Progenitor cell of endocrine pancreas (in vitro differentiated cells): ENCODE results near the gene CLTCL1. TPM values are rescaled to one million over a fixed set of nuclear protein-coding genes. Genes with fewer than 3 reads are reported as not detected.

Source experiments
- DNase-seq: peaks from one replicate; pipeline ENCODE4 v3.0.0; 2021; ENCODE audit warnings: low spot score; ENCODE audit not compliant: unreplicated experiment
- H3K27ac Mint-ChIP-seq: 2 replicates; pipeline ENCODE4 v1.8.0; 2021; ENCODE audit warnings: mild to moderate bottlenecking, moderate library complexity, mixed read lengths
- H3K27me3 Mint-ChIP-seq: 2 replicates; pipeline ENCODE4 v1.8.0; 2021; ENCODE audit warnings: mixed read lengths
- H3K36me3 Mint-ChIP-seq: 2 replicates; pipeline ENCODE4 v1.8.0; 2022; ENCODE audit warnings: mixed read lengths; ENCODE audit not compliant: insufficient read depth
- H3K4me1 Mint-ChIP-seq: 2 replicates; pipeline ENCODE4 v1.8.0; 2021; ENCODE audit warnings: low read depth, mixed read lengths
- H3K4me3 Mint-ChIP-seq: 2 replicates; pipeline ENCODE4 v1.8.0; 2021; ENCODE audit warnings: low read depth, mild to moderate bottlenecking, moderate library complexity, mixed read lengths
- H3K9me3 Mint-ChIP-seq: 2 replicates; pipeline ENCODE4 v1.8.0; 2021; ENCODE audit warnings: low read depth, mixed read lengths
- CTCF ChIP-seq: fragments of 200-600 bp; sonication (generic); IDR thresholded peaks from one replicate; pipeline ENCODE4 v1.5.0; 2021; ENCODE audit warnings: antibody characterized with exemption, mild to moderate bottlenecking; ENCODE audit not compliant: unreplicated experiment
- total RNA-seq: library from RNA; stranded (reverse); gene quantifications from 2 replicates; pipeline ENCODE4 v1.2.1, GENCODE V29; 2021

CLTCL1 gene
- total RNA-seq, 1 donor from 2014 or later = 6.6 TPM

- H3K9me3 Mint-ChIP-seq = no peaks in the 10 kb centered on the region
- H3K36me3 Mint-ChIP-seq = no peaks in the 10 kb centered on the region
- no peaks in the 10 kb centered on the region for H3K27me3 Mint-ChIP-seq
- TF ChIP-seq CTCF = no peak
- no peak overlapping the region for H3K27ac Mint-ChIP-seq
- no peak for DNase-seq
- no peak overlapping the region for H3K4me3 Mint-ChIP-seq
- no peaks in the 10 kb centered on the region for H3K4me1 Mint-ChIP-seq
Observed at GRCh38 chr22:19239464-19239863, 52.1 kb downstream of the CLTCL1 start.

- Mint-ChIP-seq H3K9me3 (no peaks in the 10 kb centered on the region), H3K4me1 (no peaks in the 10 kb centered on the region), H3K27me3 (no peaks in the 10 kb centered on the region), H3K4me3 (no peak overlapping the region), H3K36me3 (peaks cover 2% of the 10 kb centered on the region), H3K27ac (no peak overlapping the region)
- DNase-seq = no peak
- no peak for TF ChIP-seq CTCF
Observed at GRCh38 chr22:19238900-19239299, 52.6 kb downstream of the CLTCL1 start.

- no peak for TF ChIP-seq CTCF
- no peaks in the 10 kb centered on the region for H3K27me3 Mint-ChIP-seq
- no peak for DNase-seq
- H3K4me1 Mint-ChIP-seq = no peaks in the 10 kb centered on the region
- no peak overlapping the region for H3K4me3 Mint-ChIP-seq
- H3K9me3 Mint-ChIP-seq = no peaks in the 10 kb centered on the region
- H3K27ac Mint-ChIP-seq = no peak overlapping the region
- H3K36me3 Mint-ChIP-seq = peaks cover 18% of the 10 kb centered on the region
Observed at GRCh38 chr22:19235874-19236273, 55.6 kb downstream of the CLTCL1 start.

- Mint-ChIP-seq H3K27me3 (no peaks in the 10 kb centered on the region), H3K27ac (no peak overlapping the region), H3K4me3 (no peak overlapping the region), H3K36me3 (peaks cover 19% of the 10 kb centered on the region), H3K9me3 (no peaks in the 10 kb centered on the region), H3K4me1 (no peaks in the 10 kb centered on the region)
- TF ChIP-seq CTCF = no peak
- no peak for DNase-seq
Observed at GRCh38 chr22:19234126-19234896, 57.2 kb downstream of the CLTCL1 start.

GRCh38 chr22:19233189-19233661 lies 58.3 kb downstream of the CLTCL1 start:
- H3K4me1 Mint-ChIP-seq = no peaks in the 10 kb centered on the region
- no peaks in the 10 kb centered on the region for H3K9me3 Mint-ChIP-seq
- TF ChIP-seq CTCF = no peak
- H3K4me3 Mint-ChIP-seq = no peak overlapping the region
- no peak overlapping the region for H3K27ac Mint-ChIP-seq
- no peak for DNase-seq
- no peaks in the 10 kb centered on the region for H3K27me3 Mint-ChIP-seq
- H3K36me3 Mint-ChIP-seq = peaks cover 19% of the 10 kb centered on the region
